HepG2 (cell line): ENCODE measurements around the gene MUCL3. TPM values are rescaled to one million over a fixed set of nuclear protein-coding genes. Genes with fewer than 3 reads are reported as not detected.

Source experiments
- ARHGAP35 ChIP-seq: sonication (generic); formaldehyde crosslinking; IDR thresholded peaks from 2 replicates; pipeline ENCODE4 v1.9.0; 2022; ENCODE audit warnings: mild to moderate bottlenecking, inconsistent platforms, moderate library complexity, missing genetic modification reagents, borderline replicate concordance
- ATF7 ChIP-seq, 2 experiments: fragments of 450-650 bp in 1 of 2; sonication (generic) in 1 of 2; formaldehyde crosslinking in 1 of 2; IDR thresholded peaks; 2 replicates each; pipeline versions ENCODE4 v1.4.0 to v1.6.1; 2016 to 2020; ENCODE audit warnings: antibody characterized with exemption in 1 of 2, mild to moderate bottlenecking in 1 of 2, missing genetic modification reagents in 1 of 2
- BCL6 ChIP-seq: IDR thresholded peaks from 2 replicates; pipeline ENCODE4 v1.6.1; 2016; ENCODE audit warnings: missing genetic modification reagents, missing compliant biosample characterization
- DMAP1 ChIP-seq: IDR thresholded peaks from 2 replicates; pipeline ENCODE4 v1.6.1; 2016
- EP300 ChIP-seq, 3 experiments: sonication (generic) in 1 of 3; formaldehyde crosslinking in 1 of 3; IDR thresholded peaks; 2 replicates each; pipeline versions ENCODE4 v1.5.1 to v1.6.1; 2011 to 2020; ENCODE audit warnings: low read depth in 2 of 3, low read length in 2 of 3, borderline replicate concordance in 1 of 3, improper control_type of control experiment in 1 of 3, mild to moderate bottlenecking in 1 of 3, missing genetic modification reagents in 1 of 3, moderate library complexity in 1 of 3
- ESRRA ChIP-seq: sonication (generic); formaldehyde crosslinking; IDR thresholded peaks from 2 replicates; pipeline ENCODE4 v1.5.1; 2020; ENCODE audit warnings: mild to moderate bottlenecking, low read depth, missing genetic modification reagents
- JUND ChIP-seq: sonication (generic); formaldehyde crosslinking; IDR thresholded peaks from 2 replicates; pipeline ENCODE4 v1.8.0; 2022; ENCODE audit warnings: mild to moderate bottlenecking, missing genetic modification reagents
- LCORL ChIP-seq, 2 experiments: fragments of 450-650 bp in 1 of 2; sonication (generic) in 1 of 2; formaldehyde crosslinking in 1 of 2; IDR thresholded peaks; 2 replicates each; pipeline versions ENCODE4 v1.5.0 to v1.6.1; 2017 to 2020; ENCODE audit warnings: antibody characterized with exemption in 1 of 2, missing genetic modification reagents in 1 of 2
- MBD4 ChIP-seq: IDR thresholded peaks from 2 replicates; pipeline ENCODE4 v1.6.1; 2012; ENCODE audit warnings: low read length, inconsistent platforms, borderline replicate concordance
- RXRB ChIP-seq: IDR thresholded peaks from 2 replicates; pipeline ENCODE4 v1.6.1; 2016; ENCODE audit warnings: borderline replicate concordance, missing genetic modification reagents, missing compliant biosample characterization
- SAFB2 ChIP-seq: sonication (generic); formaldehyde crosslinking; IDR thresholded peaks from 2 replicates; pipeline ENCODE4 v1.5.1; 2020; ENCODE audit warnings: missing genetic modification reagents, low read depth, mild to moderate bottlenecking, borderline replicate concordance
- SRF ChIP-seq: IDR thresholded peaks from 2 replicates; pipeline ENCODE4 v1.6.1; 2011; ENCODE audit warnings: mild to moderate bottlenecking, low read depth, low read length, moderate library complexity
- SRSF9 ChIP-seq: fragments of 200-400 bp; formaldehyde crosslinking; IDR thresholded peaks from 2 replicates; pipeline ENCODE4 v1.6.1; 2018; ENCODE audit warnings: borderline replicate concordance, mild to moderate bottlenecking, low read depth, low read length; ENCODE audit not compliant: insufficient read depth, poor library complexity, severe bottlenecking
- TBX3 ChIP-seq: fragments of 450-650 bp; IDR thresholded peaks from 2 replicates; pipeline ENCODE4 v1.6.1; 2017; ENCODE audit warnings: antibody characterized with exemption, mild to moderate bottlenecking, inconsistent platforms, borderline replicate concordance
- TCF7L2 ChIP-seq: IDR thresholded peaks from 2 replicates; pipeline ENCODE4 v1.6.1; 2011; ENCODE audit warnings: mild to moderate bottlenecking, low read depth, low read length, moderate library complexity
- ZNF180 ChIP-seq: sonication (generic); formaldehyde crosslinking; IDR thresholded peaks from 2 replicates; pipeline ENCODE4 v1.4.0; 2020; ENCODE audit warnings: low read depth, missing genetic modification reagents, borderline replicate concordance
- ZNF225 ChIP-seq: sonication (generic); formaldehyde crosslinking; IDR thresholded peaks from 2 replicates; pipeline ENCODE4 v1.4.0; 2020; ENCODE audit warnings: mild to moderate bottlenecking, missing genetic modification reagents
- ZNF3 ChIP-seq: IDR thresholded peaks from 2 replicates; pipeline ENCODE4 v1.7.0; 2017; ENCODE audit warnings: inconsistent platforms
- ZNF331 ChIP-seq: sonication (generic); formaldehyde crosslinking; IDR thresholded peaks from 2 replicates; pipeline ENCODE4 v1.4.0; 2020; ENCODE audit warnings: missing genetic modification reagents
- ZNF660 ChIP-seq: sonication (generic); formaldehyde crosslinking; IDR thresholded peaks from 2 replicates; pipeline ENCODE4 v1.5.1; 2020; ENCODE audit warnings: mild to moderate bottlenecking, low read depth, missing genetic modification reagents, borderline replicate concordance
- ZNF788 ChIP-seq: sonication (generic); formaldehyde crosslinking; IDR thresholded peaks from 2 replicates; pipeline ENCODE4 v1.5.0; 2020; ENCODE audit warnings: mild to moderate bottlenecking, missing genetic modification reagents, borderline replicate concordance
- ZNF839 ChIP-seq: sonication (generic); formaldehyde crosslinking; IDR thresholded peaks from 2 replicates; pipeline ENCODE4 v1.4.0; 2020; ENCODE audit warnings: missing genetic modification reagents, mild to moderate bottlenecking, borderline replicate concordance
- polyA plus RNA-seq, 8 experiments: library from polyadenylated mRNA; depleted of rRNA in 3 of 8; stranded (reverse) in 7 of 8; unstranded in 1 of 8; fragments of >200 nt; fragmentation: Illumina TruSeq in 4 of 8; extraction: Trizol in 4 of 8; gene quantifications; 2 replicates each; pipeline versions ENCODE4 v1.2.1 to v1.2.3, GENCODE V29; 2011 to 2016; ENCODE audit warnings: low read depth in 4 of 8, missing spikeins in 1 of 8, mixed read lengths in 1 of 8; ENCODE audit not compliant: insufficient read depth in 1 of 8
- total RNA-seq, 5 experiments: library from RNA; depleted of rRNA; stranded (reverse); fragments of >200 nt; fragmentation: Illumina TruSeq; extraction: Trizol; gene quantifications; 2 replicates each; pipeline ENCODE4 v1.2.3, GENCODE V29; 2016; ENCODE audit warnings: low read depth in 1 of 5
- TF ChIP-seq, protein P1 (sequence below): sonication (generic); formaldehyde crosslinking; IDR thresholded peaks from 2 replicates; pipeline ENCODE4 v1.5.0; 2020; ENCODE audit warnings: mild to moderate bottlenecking, missing genetic modification reagents, moderate library complexity
- TF ChIP-seq, protein P2 (sequence below): sonication (generic); formaldehyde crosslinking; IDR thresholded peaks from 2 replicates; pipeline ENCODE4 v1.5.1; 2020; ENCODE audit warnings: missing genetic modification reagents, mild to moderate bottlenecking, borderline replicate concordance

The MUCL3 gene
- total and polyA plus RNA-seq, 2 of the 13 experiments (the other 11 are each of a cell fraction or from before 2014, with no cell fraction given) = not detected

DNA sequence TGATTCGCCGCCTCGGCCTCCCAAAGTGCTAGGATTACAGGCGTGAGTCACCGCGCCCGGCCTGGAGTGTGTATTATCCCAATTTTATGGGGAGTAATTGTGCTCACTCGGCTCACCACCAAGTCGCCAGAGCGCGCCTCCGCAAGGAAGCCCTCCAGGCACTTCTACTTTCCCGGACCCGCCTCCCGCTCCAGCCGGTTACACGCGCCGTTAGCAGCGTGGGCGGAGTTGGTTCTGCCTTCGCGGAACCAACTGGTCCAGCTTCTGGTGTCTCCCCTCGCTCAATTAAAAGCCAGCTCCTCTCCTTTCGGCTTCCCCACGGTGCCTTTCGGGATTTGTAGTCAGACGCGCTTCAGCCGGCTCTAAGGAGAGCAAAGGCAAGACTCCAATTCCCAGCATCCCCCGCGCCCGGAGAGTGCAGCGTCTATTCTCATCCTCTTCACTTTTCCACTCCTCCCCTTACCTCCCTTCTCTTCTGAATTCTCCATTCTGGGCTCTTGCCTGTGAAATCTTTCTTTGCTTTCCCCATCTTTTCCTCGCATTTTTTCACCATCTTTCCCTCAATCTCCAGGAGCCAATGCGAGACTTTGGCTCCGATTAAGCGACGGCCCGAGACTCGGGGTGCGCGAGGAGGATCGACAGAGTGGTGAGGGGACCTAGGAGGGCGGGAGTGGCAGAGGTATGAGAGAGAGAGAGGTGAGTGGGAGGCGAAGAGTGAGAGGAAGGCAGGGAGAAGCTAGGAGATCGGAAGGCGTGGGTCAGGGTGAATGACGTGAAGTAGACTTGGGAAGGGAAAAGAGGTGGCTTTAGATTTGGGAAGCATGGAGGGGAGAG is 32.8 kb upstream of the MUCL3 start, which contains the start of gene GTF2H4 (continued):
- no peak; the same call in 1 of the 2 replicates for TF ChIP-seq ZNF331 (CRISPR knock-in tag)
- no peak; the same call in 1 of the 2 replicates for TF ChIP-seq JUND (CRISPR knock-in tag)
- TF ChIP-seq ESRRA (CRISPR knock-in tag) = peak; percentile 15; the same call in 1 of the 2 replicates
- no peak for TF ChIP-seq ATF7 (IDR thresholded peaks at IDR 0.05)
- TF ChIP-seq ATF7 (CRISPR knock-in tag; IDR thresholded peaks at IDR 0.05) = 0 out of 2 replicates have a peak, but pooled peaks have one; percentile 41
- TF ChIP-seq TCF7L2 = no peak
- TF ChIP-seq ZNF180 (CRISPR knock-in tag) = no peak
- no peak for TF ChIP-seq SRSF9
- peak; percentile 18; the same call in 1 of the 2 replicates for TF ChIP-seq TBX3
- TF ChIP-seq, protein P1, sequence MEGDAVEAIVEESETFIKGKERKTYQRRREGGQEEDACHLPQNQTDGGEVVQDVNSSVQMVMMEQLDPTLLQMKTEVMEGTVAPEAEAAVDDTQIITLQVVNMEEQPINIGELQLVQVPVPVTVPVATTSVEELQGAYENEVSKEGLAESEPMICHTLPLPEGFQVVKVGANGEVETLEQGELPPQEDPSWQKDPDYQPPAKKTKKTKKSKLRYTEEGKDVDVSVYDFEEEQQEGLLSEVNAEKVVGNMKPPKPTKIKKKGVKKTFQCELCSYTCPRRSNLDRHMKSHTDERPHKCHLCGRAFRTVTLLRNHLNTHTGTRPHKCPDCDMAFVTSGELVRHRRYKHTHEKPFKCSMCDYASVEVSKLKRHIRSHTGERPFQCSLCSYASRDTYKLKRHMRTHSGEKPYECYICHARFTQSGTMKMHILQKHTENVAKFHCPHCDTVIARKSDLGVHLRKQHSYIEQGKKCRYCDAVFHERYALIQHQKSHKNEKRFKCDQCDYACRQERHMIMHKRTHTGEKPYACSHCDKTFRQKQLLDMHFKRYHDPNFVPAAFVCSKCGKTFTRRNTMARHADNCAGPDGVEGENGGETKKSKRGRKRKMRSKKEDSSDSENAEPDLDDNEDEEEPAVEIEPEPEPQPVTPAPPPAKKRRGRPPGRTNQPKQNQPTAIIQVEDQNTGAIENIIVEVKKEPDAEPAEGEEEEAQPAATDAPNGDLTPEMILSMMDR (CRISPR knock-in tag) = peak; percentile 12; the same call in 1 of the 2 replicates
- TF ChIP-seq EP300 (IDR thresholded peaks at IDR 0.05; ENCODE audit: low read depth in 2 of 2, low read length in 2 of 2) = peak in 1 of 2 experiments; percentile 47; a peak in 1 of 4 replicates
- TF ChIP-seq EP300 (CRISPR knock-in tag; IDR thresholded peaks at IDR 0.05; ENCODE audit: borderline replicate concordance) = peak; percentile 61
- TF ChIP-seq SAFB2 (CRISPR knock-in tag) = no peak
- no peak for TF ChIP-seq MBD4
- TF ChIP-seq ZNF788 = peak; percentile 92
- peak; percentile 72 for TF ChIP-seq RXRB (CRISPR knock-in tag)
- TF ChIP-seq ZNF839 = peak; percentile 65; the same call in 1 of the 2 replicates
- TF ChIP-seq BCL6 (CRISPR knock-in tag) = peak; percentile 79
- TF ChIP-seq ZNF3 (CRISPR knock-in tag) = peak; percentile 79; the same call in 1 of the 2 replicates
- TF ChIP-seq LCORL (IDR thresholded peaks at IDR 0.05) = no peak
- peak; percentile 84 for TF ChIP-seq LCORL (CRISPR knock-in tag; IDR thresholded peaks at IDR 0.05)
- no peak for TF ChIP-seq ZNF660 (CRISPR knock-in tag)
- TF ChIP-seq, protein P2, sequence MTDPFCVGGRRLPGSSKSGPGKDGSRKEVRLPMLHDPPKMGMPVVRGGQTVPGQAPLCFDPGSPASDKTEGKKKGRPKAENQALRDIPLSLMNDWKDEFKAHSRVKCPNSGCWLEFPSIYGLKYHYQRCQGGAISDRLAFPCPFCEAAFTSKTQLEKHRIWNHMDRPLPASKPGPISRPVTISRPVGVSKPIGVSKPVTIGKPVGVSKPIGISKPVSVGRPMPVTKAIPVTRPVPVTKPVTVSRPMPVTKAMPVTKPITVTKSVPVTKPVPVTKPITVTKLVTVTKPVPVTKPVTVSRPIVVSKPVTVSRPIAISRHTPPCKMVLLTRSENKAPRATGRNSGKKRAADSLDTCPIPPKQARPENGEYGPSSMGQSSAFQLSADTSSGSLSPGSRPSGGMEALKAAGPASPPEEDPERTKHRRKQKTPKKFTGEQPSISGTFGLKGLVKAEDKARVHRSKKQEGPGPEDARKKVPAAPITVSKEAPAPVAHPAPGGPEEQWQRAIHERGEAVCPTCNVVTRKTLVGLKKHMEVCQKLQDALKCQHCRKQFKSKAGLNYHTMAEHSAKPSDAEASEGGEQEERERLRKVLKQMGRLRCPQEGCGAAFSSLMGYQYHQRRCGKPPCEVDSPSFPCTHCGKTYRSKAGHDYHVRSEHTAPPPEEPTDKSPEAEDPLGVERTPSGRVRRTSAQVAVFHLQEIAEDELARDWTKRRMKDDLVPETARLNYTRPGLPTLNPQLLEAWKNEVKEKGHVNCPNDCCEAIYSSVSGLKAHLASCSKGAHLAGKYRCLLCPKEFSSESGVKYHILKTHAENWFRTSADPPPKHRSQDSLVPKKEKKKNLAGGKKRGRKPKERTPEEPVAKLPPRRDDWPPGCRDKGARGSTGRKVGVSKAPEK (CRISPR knock-in tag) = peak; percentile 91; the same call in 1 of the 2 replicates
- peak; percentile 88 for TF ChIP-seq DMAP1 (CRISPR knock-in tag)
- peak; percentile 74; the same call in 1 of the 2 replicates for TF ChIP-seq ZNF225
- peak; percentile 75 for TF ChIP-seq ARHGAP35
- 0 out of 2 replicates have a peak, but pooled peaks have one; percentile 62 for TF ChIP-seq SRF
